Measurements from ENCODE around the gene SPINK5.

Gene SPINK5

DNA sequence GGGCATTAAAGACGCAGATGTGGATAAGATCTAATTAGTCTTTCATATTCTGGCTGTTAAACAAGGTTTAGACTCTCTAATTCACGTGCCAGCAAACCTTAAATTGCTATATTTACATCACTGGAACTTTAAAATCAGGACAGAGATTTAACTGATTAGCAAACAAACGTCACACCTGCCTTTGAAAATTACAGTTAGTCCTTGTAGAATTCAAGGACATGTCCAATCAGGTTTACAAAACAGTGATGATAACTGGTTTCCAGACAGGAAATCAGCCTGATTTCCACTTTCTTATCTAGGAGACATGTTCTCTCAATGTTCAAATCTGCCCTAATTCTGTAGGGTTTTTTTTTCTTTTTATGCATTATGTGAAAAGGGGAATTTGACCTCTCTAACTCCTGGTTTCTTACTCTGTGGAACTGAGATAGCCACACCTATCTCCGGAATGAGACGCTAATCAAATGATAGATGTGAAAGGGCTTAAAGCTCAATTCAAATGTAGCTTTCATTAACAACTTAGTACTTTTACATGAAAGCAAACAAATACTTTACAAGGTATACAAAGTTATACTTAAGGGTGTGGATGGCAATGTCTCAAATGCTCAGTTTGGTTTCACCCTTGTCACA is 26.5 kb downstream of the SPINK5 start:
- in situ Hi-C loops (cut with MboI; ENCODE audit: low sequenced_read_pairs, unreplicated experiment), result no loop called here
- TF ChIP-seq, protein P1, sequence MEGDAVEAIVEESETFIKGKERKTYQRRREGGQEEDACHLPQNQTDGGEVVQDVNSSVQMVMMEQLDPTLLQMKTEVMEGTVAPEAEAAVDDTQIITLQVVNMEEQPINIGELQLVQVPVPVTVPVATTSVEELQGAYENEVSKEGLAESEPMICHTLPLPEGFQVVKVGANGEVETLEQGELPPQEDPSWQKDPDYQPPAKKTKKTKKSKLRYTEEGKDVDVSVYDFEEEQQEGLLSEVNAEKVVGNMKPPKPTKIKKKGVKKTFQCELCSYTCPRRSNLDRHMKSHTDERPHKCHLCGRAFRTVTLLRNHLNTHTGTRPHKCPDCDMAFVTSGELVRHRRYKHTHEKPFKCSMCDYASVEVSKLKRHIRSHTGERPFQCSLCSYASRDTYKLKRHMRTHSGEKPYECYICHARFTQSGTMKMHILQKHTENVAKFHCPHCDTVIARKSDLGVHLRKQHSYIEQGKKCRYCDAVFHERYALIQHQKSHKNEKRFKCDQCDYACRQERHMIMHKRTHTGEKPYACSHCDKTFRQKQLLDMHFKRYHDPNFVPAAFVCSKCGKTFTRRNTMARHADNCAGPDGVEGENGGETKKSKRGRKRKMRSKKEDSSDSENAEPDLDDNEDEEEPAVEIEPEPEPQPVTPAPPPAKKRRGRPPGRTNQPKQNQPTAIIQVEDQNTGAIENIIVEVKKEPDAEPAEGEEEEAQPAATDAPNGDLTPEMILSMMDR (IDR thresholded peaks at IDR 0.05; ENCODE audit: borderline replicate concordance, control extremely low read depth, extremely low read depth, insufficient read depth, missing control alignments), result no peak
- no peak for DNase-seq (ENCODE audit: low spot score)

DNA sequence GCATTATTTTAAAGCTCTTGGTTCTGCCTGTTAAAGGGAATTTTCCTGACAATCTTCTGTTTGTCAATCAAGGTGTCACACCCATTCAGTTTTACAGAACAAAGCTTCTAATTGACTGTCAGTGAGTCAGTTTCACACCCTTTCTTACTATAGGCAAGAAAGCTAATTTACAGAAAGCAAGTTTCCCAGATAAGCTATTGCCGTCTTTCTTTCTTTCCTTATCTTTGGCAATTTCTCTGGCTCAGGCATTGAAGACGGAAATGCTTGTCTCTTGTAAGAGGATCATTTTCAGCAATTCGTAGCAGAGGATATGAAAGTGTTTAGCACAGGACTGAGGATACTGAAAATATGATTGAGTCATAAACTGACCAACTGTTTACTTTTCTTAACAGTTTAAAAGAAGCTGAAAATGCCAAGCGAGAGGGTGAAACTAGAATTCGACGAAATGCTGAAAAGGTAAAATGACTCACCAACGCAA is 27.0 kb downstream of the SPINK5 start:
- in situ Hi-C loops (cut with MboI; ENCODE audit: low sequenced_read_pairs, unreplicated experiment), result no loop called here
- TF ChIP-seq, protein P1 (IDR thresholded peaks at IDR 0.05; ENCODE audit: borderline replicate concordance, control extremely low read depth, extremely low read depth, insufficient read depth, missing control alignments), result no peak
- DNase-seq (ENCODE audit: low spot score), result no peak

DNA sequence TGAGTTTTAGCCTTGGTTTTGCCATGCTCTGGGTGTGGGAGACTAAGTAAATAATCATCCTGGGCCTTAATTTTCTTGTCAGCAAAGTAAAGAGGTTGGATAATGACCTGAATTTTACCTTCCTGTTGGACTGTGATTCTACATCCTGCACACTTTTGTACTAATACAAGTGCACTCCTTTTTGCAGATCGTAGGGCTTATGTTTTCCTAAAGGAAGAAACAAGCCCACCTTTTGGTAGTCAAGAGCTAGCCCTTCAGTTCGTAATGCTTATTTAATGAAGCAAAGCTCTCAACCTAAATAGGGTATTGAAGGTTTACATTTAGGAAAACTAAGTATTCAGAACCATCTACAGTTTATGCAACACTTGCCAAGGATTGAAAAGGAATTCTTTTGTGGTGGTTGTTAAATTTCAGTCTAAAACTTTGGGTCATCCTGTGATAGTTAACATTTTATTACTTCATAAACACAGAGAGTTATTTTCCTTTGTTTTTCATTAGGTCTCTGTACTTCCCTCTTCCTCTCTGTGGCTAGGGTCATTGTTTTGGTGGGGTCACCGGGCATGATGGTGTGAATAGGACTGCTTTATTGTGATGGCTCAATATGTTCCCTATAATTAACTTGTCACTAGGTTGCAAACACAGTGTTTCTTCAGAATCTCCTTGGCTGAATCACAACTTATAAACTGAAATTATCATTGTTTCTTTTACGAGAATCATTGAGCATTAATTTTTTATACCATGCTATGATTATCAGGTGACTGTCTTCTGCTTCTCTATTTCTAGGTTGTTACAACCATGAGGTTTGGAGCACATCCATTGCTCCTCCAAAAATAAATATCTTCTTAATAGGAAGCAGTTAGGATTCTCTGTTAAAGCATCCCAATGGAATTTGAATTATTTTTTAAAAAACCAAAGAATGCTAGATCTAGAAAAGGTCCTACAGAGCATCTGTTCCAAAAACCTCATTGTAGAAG is 28.5 kb downstream of the SPINK5 start:
- TF ChIP-seq, protein P1 (IDR thresholded peaks at IDR 0.05; ENCODE audit: borderline replicate concordance, control extremely low read depth, extremely low read depth, insufficient read depth, missing control alignments), result no peak
- in situ Hi-C loops (cut with MboI; ENCODE audit: low sequenced_read_pairs, unreplicated experiment), result no loop called here
- DNase-seq (ENCODE audit: low spot score), result no peak

DNA sequence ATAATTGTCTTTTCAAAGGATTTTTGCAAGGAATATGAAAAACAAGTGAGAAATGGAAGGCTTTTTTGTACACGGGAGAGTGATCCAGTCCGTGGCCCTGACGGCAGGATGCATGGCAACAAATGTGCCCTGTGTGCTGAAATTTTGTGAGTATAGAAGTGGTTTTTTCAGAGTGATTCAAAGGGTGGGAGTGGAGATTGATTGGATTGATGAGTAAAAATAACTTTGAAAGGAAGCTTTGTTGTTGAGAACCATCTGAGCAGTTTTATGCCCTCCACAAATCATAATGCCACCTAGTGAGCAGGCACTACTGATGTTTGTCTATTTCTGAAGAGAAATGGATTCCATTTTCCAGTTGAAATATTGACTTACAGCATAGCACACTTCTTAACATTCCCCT is 30.6 kb downstream of the SPINK5 start:
- in situ Hi-C loops (cut with MboI; ENCODE audit: low sequenced_read_pairs, unreplicated experiment), result no loop called here
- no peak for DNase-seq (ENCODE audit: low spot score)
- TF ChIP-seq, protein P1 (IDR thresholded peaks at IDR 0.05; ENCODE audit: borderline replicate concordance, control extremely low read depth, extremely low read depth, insufficient read depth, missing control alignments), result no peak

DNA sequence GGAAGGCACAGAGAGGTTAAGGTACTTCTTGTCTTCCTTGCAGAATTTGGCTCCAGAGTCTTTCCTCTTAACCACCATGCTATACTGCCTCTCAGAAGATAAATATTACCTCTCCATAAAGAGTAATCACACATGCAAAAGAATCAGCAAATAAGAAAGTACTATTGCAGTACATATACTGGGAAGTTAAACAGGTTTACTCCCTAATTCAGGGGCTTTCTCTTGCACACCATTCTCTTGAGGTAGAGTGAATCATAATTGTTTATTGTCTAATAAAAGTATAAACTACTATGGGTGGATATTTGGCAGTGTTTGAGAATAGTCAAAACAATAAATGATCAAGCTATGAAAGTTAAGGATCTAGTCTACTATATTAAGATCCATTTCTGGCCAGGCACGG is 40.4 kb downstream of the SPINK5 start:
- TF ChIP-seq, protein P1 (IDR thresholded peaks at IDR 0.05; ENCODE audit: borderline replicate concordance, control extremely low read depth, extremely low read depth, insufficient read depth, missing control alignments), result no peak
- in situ Hi-C loops (cut with MboI; ENCODE audit: low sequenced_read_pairs, unreplicated experiment), result no loop called here
- DNase-seq (ENCODE audit: low spot score), result no peak

DNA sequence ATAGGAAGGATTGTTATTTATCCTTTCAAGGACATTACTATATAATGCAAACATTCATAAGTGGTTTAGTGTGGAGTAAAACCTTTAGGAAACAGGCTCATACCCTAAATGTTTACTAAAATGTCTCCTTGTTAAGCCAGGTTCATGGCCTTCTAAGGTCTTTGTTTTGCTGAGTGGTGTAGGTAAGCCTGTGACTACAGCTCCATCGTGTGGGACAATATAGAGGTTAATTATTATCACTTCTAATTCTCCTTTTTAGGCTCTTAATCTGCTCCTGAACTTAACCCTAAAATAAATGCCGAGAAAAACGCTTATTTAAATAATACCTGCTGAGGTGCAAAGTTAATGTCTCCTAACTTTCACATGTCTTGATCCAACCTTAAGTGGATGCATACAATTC is 43.8 kb downstream of the SPINK5 start:
- TF ChIP-seq, protein P1 (IDR thresholded peaks at IDR 0.05; ENCODE audit: borderline replicate concordance, control extremely low read depth, extremely low read depth, insufficient read depth, missing control alignments), result no peak
- DNase-seq (ENCODE audit: low spot score), result no peak
- in situ Hi-C loops (cut with MboI; ENCODE audit: low sequenced_read_pairs, unreplicated experiment), result no loop called here

All from GM13976 (cell line).